GM12891 (cell line): ENCODE measurements around the gene ATP2B2.

Experiments used
- DNase-seq: peaks from one replicate; pipeline ENCODE4 v3.0.0; 2011; ENCODE audit warnings: low spot score; ENCODE audit not compliant: insufficient read length
- FAIRE-seq: peaks from 2 replicates; lab custom pipeline; 2011; peaks lifted over from hg19 to GRCh38; lab: Jason Lieb, UNC
- PAX5 ChIP-seq: IDR thresholded peaks from 2 replicates; pipeline ENCODE4 v1.6.1; 2011; ENCODE audit warnings: low read length, moderate library complexity, mild to moderate bottlenecking; ENCODE audit not compliant: insufficient read depth, severe bottlenecking
- POLR2A ChIP-seq: IDR thresholded peaks from 2 replicates; pipeline ENCODE4 v1.6.1; 2011; ENCODE audit warnings: low read depth, low read length, control low read depth
- POLR2AphosphoS5 ChIP-seq: IDR thresholded peaks from 2 replicates; pipeline ENCODE4 v1.6.1; 2011; ENCODE audit warnings: low read depth, low read length, control low read depth
- POU2F2 ChIP-seq: IDR thresholded peaks from 2 replicates; pipeline ENCODE4 v1.6.1; 2011; ENCODE audit warnings: low read depth, mild to moderate bottlenecking, control low read depth, low read length, moderate library complexity
- SPI1 ChIP-seq: IDR thresholded peaks from 2 replicates; pipeline ENCODE4 v1.6.1; 2011; ENCODE audit warnings: low read depth, low read length, control low read depth
- TAF1 ChIP-seq: IDR thresholded peaks from 2 replicates; pipeline ENCODE4 v1.6.1; 2011; ENCODE audit warnings: low read depth, low read length, control low read depth

ATP2B2 gene

GRCh38 chr3:10286596-10287295, 218.6 kb downstream of the ATP2B2 start:
- FAIRE-seq (no peak), DNase-seq (no peak)
- no peak for TF ChIP-seq POLR2AphosphoS5
- TF ChIP-seq PAX5: no peak
- TF ChIP-seq POLR2A: no peak; the same call in 1 of the 2 replicates
- TF ChIP-seq SPI1: no peak
- no peak for TF ChIP-seq TAF1
- TF ChIP-seq POU2F2: no peak

- DNase-seq (no peak), FAIRE-seq (no peak)
- TF ChIP-seq POLR2A: no peak
- TF ChIP-seq SPI1: no peak
- no peak for TF ChIP-seq POU2F2
- no peak for TF ChIP-seq PAX5
- TF ChIP-seq TAF1: no peak
- TF ChIP-seq POLR2AphosphoS5: no peak
Observed at GRCh38 chr3:10286133-10286524, 219.3 kb downstream of the ATP2B2 start.

- no peak for FAIRE-seq
Observed at GRCh38 chr3:10285272-10286132, 219.9 kb downstream of the ATP2B2 start.

GRCh38 chr3:10284496-10284895, 220.9 kb downstream of the ATP2B2 start:
- TF ChIP-seq SPI1: no peak
- TF ChIP-seq PAX5: no peak
- TF ChIP-seq POU2F2: no peak
- no peak; the same call in 1 of the 2 replicates for TF ChIP-seq POLR2A
- TF ChIP-seq POLR2AphosphoS5: no peak
- TF ChIP-seq TAF1: no peak
- DNase-seq (no peak), FAIRE-seq (no peak)

More at GRCh38 chr3:10285272-10286132, 219.9 kb downstream of the ATP2B2 start:
- DNase-seq: no peak
- no peak for TF ChIP-seq POLR2AphosphoS5
- TF ChIP-seq PAX5: no peak
- TF ChIP-seq POU2F2: no peak
- no peak for TF ChIP-seq SPI1
- no peak for TF ChIP-seq POLR2A
- TF ChIP-seq TAF1: no peak

- DNase-seq (no peak), FAIRE-seq (no peak)
- TF ChIP-seq POLR2A: no peak
- TF ChIP-seq TAF1: no peak
- TF ChIP-seq SPI1: no peak
- TF ChIP-seq POLR2AphosphoS5: no peak
- no peak for TF ChIP-seq POU2F2
- TF ChIP-seq PAX5: no peak
Observed at GRCh38 chr3:10283638-10284037, 221.7 kb downstream of the ATP2B2 start.

GRCh38 chr3:10281951-10282350, 223.4 kb downstream of the ATP2B2 start:
- TF ChIP-seq PAX5: no peak
- no peak for TF ChIP-seq POLR2A
- no peak for TF ChIP-seq POU2F2
- no peak for TF ChIP-seq TAF1
- TF ChIP-seq POLR2AphosphoS5: no peak
- no peak for TF ChIP-seq SPI1
- no peak for FAIRE-seq
- no peak for DNase-seq

GRCh38 chr3:10280571-10280970, 224.8 kb downstream of the ATP2B2 start:
- TF ChIP-seq TAF1 (no peak), POLR2AphosphoS5 (no peak), PAX5 (no peak), POLR2A (no peak), POU2F2 (no peak), SPI1 (no peak)
- DNase-seq (no peak), FAIRE-seq (no peak)

GRCh38 chr3:10280177-10280529, 225.2 kb downstream of the ATP2B2 start:
- FAIRE-seq (no peak), DNase-seq (no peak)
- no peak for TF ChIP-seq SPI1
- TF ChIP-seq POLR2A: no peak
- TF ChIP-seq PAX5: no peak
- no peak for TF ChIP-seq TAF1
- TF ChIP-seq POU2F2: no peak

- TF ChIP-seq POLR2A: no peak
- no peak for TF ChIP-seq TAF1
- TF ChIP-seq SPI1: no peak
- no peak for TF ChIP-seq POLR2AphosphoS5
- TF ChIP-seq POU2F2: no peak
- FAIRE-seq (no peak), DNase-seq (no peak)
Observed at GRCh38 chr3:10279384-10280176, 225.8 kb downstream of the ATP2B2 start.
